PFSK-1 (cell line): ENCODE measurements around the gene HAT1.
A peak's percentile ranks its signal among the peaks of the same experiment; 100 is the strongest.

Source experiments
- FOXP2 ChIP-seq: optimal IDR thresholded peaks from 2 replicates; pipeline ENCODE3; 2011; ENCODE audit warnings: borderline replicate concordance, control low read depth, inconsistent platforms; ENCODE audit not compliant: insufficient read depth; ENCODE audit errors: extremely low read length, extremely low read depth
- POLR2AphosphoS5 ChIP-seq: IDR thresholded peaks from 2 replicates; pipeline ENCODE4 v1.6.1; 2012; ENCODE audit warnings: low read depth, mild to moderate bottlenecking, control low read depth, low read length, moderate library complexity
- REST ChIP-seq, 2 experiments: IDR thresholded peaks; 2 replicates each; pipeline versions ENCODE4 v1.6.1 to v1.8.0; 2011 to 2012; ENCODE audit warnings: low read depth in 2 of 2, low read length in 2 of 2, control low read depth in 1 of 2, inconsistent platforms in 1 of 2, mild to moderate bottlenecking in 1 of 2, moderate library complexity in 1 of 2; ENCODE audit not compliant: insufficient read depth in 1 of 2
- SIN3A ChIP-seq: IDR thresholded peaks from 2 replicates; pipeline ENCODE4 v1.6.1; 2012; ENCODE audit warnings: mild to moderate bottlenecking, low read length, moderate library complexity, borderline replicate concordance; ENCODE audit not compliant: insufficient read depth
- TAF1 ChIP-seq: IDR thresholded peaks from 2 replicates; pipeline ENCODE4 v1.6.1; 2012; ENCODE audit warnings: low read length, control low read depth, borderline replicate concordance; ENCODE audit not compliant: insufficient read depth

The HAT1 gene

GRCh38 chr2:171913517-171913916 is 8.7 kb upstream of the HAT1 start:
- no peak for TF ChIP-seq POLR2AphosphoS5
- TF ChIP-seq SIN3A: no peak
- no peak for TF ChIP-seq TAF1
- no peak for TF ChIP-seq REST (IDR thresholded peaks at IDR 0.05; ENCODE audit: insufficient read depth in 1 of 2, low read depth in 2 of 2, low read length in 2 of 2)
- TF ChIP-seq FOXP2: no peak

GRCh38 chr2:171919453-171919852 is 2.8 kb upstream of the HAT1 start:
- TF ChIP-seq TAF1 (no peak), POLR2AphosphoS5 (no peak), FOXP2 (no peak), SIN3A (no peak), REST (IDR thresholded peaks at IDR 0.05; ENCODE audit: insufficient read depth in 1 of 2, low read depth in 2 of 2, low read length in 2 of 2) (no peak)

- TF ChIP-seq REST (IDR thresholded peaks at IDR 0.05; ENCODE audit: insufficient read depth in 1 of 2, low read depth in 2 of 2, low read length in 2 of 2) (0 out of 4 replicates have a peak, but pooled peaks of 1 of the 2 experiments have one; percentile 4), POLR2AphosphoS5 (no peak)
Observed at GRCh38 chr2:171921970-171922229, 361 bp upstream of the HAT1 start.

DNA sequence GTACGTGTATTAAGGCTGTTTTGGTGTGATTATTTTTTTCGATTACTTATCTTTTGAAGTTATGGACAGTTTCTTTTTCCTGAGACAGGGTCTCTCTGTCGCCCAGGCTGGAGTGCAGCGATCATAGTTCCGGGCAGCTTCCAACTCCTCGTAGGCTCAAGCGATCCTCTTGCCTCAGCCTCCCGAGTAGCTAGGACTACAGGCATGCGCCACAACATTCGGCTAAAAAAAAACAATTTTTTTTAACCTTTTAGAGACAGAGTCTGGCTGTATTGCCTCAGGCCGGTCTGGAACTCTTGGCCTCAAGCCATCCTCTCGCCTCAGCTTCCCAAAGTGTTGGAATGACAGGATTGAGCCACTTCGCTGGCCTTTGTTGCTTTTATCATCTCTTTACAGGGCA is 945 bp downstream of the HAT1 start:
- TF ChIP-seq REST (IDR thresholded peaks at IDR 0.05; ENCODE audit: insufficient read depth in 1 of 2, low read depth in 2 of 2, low read length in 2 of 2) (no peak), POLR2AphosphoS5 (no peak; the same call in 1 of the 2 replicates), SIN3A (no peak), FOXP2 (no peak), TAF1 (no peak)

DNA sequence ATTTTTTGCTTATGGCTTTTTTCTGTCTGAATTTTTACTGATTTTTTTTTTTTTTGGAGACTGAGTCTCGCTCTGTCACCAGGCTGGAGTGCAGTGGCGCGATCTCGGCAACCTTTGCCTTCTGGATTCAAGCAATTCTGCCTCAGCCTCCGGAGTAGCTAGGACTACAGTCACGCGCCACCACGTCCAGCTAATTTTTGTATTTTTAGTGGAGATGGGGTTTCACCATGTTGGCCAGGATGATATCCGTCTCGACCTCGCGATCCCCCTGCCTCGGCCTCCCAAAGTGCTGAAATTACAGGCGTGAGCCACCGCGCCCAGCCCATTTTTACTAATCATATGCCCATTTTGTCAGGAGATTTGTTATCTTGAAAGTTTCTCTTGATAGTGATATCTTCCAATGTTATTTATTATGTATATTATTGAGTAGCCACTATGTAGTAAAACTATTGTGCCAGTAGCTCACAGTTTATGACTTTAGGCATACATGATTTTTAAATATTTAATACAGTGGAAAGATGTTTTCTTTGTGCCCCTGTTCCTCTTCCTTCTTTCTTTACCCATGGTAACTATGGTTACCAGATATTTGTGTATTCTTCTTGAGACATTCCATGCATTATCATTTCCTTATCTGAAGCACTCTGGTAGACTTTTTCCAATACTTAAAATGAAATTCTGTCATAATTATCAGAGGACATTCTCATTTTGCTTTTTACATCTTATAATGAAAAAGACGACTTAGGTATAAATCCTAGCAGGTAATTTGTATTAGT is 2.1 kb downstream of the HAT1 start:
- TF ChIP-seq SIN3A: no peak
- TF ChIP-seq FOXP2: no peak
- no peak for TF ChIP-seq TAF1
- no peak for TF ChIP-seq POLR2AphosphoS5
- no peak for TF ChIP-seq REST (IDR thresholded peaks at IDR 0.05; ENCODE audit: insufficient read depth in 1 of 2, low read depth in 2 of 2, low read length in 2 of 2)
